ENCODE data around the gene EPS8L3.

The EPS8L3 gene

DNA sequence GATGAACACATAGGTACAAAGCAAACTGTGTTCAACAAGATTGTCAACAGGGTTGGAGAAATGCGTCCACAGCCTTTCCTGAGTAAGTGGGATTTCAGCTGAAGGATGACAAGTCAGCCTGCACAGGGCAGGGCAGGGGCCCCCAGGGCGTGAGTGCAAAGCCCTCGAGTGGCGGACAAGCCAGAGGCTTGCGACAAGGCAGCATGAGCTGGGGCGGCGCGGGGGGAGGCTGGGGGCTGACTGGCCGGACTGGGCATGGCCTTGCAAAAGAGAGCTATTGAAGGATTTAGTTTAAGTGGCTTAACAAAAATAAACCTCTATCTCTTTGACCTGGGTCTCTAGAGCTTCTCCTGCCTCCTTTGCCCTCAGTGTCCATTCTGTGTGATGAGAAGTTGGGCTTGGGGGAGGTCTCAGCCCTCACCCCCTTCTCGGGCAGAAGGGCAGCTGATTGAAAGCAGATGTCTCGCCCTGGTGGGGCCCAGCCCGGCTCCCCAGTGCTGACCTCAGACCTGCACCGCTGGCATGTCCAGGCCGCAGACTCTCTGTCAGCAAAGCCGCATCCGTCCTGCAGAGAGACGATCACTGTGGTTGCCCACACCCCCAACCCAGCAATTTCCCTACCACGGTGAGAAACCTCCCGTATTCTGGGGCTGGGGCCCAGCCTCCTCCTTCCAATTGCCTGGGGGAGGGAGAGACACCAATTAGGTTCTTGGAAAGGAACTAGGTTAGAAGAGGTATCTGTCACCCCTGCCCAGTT lies 24.3 kb upstream of the EPS8L3 start:
- no peaks in the 10 kb centered on the region for H3K4me1 ChIP-seq (ENCODE audit: low read length)
- no peak overlapping the region for H3K4me2 ChIP-seq (ENCODE audit: low read depth, low read length)
- H3K4me3 ChIP-seq (ENCODE audit: low read length): no peak overlapping the region
- H3K9ac ChIP-seq (ENCODE audit: low read length): no peak overlapping the region
- H3K27me3 ChIP-seq (replicated peaks; ENCODE audit: insufficient read depth, low read length): no peaks in the 10 kb centered on the region
- no peaks in the 10 kb centered on the region for H3K79me2 ChIP-seq (ENCODE audit: low read length)
- TF ChIP-seq EZH2 (optimal IDR thresholded peaks at IDR 0.05; ENCODE audit: low read depth, low read length): no peak
- no peak for TF ChIP-seq EZH2phosphoT487 (IDR thresholded peaks at IDR 0.05; ENCODE audit: low read length)
- TF ChIP-seq CTCF (IDR thresholded peaks at IDR 0.05; ENCODE audit: low read length): no peak
- no peak overlapping the region for H2AFZ ChIP-seq (ENCODE audit: low read length)
- H3K36me3 ChIP-seq (replicated peaks; ENCODE audit: insufficient read depth, low read length): no peaks in the 10 kb centered on the region
- no peak overlapping the region for H3K27ac ChIP-seq (ENCODE audit: low read length)
- no peak for DNase-seq
- H3K9me2 ChIP-seq (replicated peaks; ENCODE audit: insufficient read depth, low read length): no peaks in the 10 kb centered on the region
- no peaks in the 10 kb centered on the region for H4K20me1 ChIP-seq (ENCODE audit: insufficient read depth, low read length)
- H3K9me3 ChIP-seq (replicated peaks; ENCODE audit: insufficient read depth, low read length): no peaks in the 10 kb centered on the region
- no peaks in the 10 kb centered on the region for H3F3A ChIP-seq (ENCODE audit: insufficient read depth, low read length)

DNA sequence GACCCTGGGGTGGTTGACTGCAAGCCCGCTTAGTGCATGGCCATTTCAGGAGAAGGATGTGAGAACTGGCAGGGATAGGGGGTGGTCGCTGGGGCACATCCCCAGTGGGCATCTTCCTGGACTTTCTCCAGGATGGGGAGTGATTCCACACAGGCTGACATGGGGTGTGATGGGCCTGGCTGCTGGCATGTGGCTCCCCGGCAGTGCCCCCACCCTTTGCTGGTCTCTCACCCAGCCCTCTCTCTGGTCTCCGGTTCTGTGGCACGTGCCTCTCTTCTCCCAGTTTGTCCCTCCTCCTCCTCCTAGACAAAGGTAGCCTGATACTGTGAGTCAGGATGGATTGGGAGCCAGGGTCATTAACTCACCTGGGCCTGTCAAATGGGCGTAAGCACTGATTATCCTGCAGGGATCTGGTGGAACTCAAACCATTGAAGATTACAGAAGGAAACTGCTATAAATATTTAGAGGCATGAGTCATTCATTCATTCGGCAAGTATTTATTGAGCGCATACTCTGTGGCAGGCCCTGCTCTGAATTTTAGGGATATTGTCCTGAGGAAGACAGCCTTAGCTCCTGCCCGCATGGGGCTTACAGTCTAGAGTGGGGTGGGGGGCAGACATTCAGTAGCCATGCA lies 23.6 kb upstream of the EPS8L3 start:
- no peaks in the 10 kb centered on the region for H3K9me3 ChIP-seq (replicated peaks; ENCODE audit: insufficient read depth, low read length)
- H3K27ac ChIP-seq (ENCODE audit: low read length): no peak overlapping the region
- H4K20me1 ChIP-seq (ENCODE audit: insufficient read depth, low read length): no peaks in the 10 kb centered on the region
- DNase-seq: no peak
- no peak overlapping the region for H2AFZ ChIP-seq (ENCODE audit: low read length)
- TF ChIP-seq CTCF (IDR thresholded peaks at IDR 0.05; ENCODE audit: low read length) (no peak), EZH2phosphoT487 (IDR thresholded peaks at IDR 0.05; ENCODE audit: low read length) (no peak), EZH2 (optimal IDR thresholded peaks at IDR 0.05; ENCODE audit: low read depth, low read length) (no peak)
- H3K36me3 ChIP-seq (replicated peaks; ENCODE audit: insufficient read depth, low read length): no peaks in the 10 kb centered on the region
- H3K4me1 ChIP-seq (ENCODE audit: low read length): no peaks in the 10 kb centered on the region
- no peaks in the 10 kb centered on the region for H3K27me3 ChIP-seq (replicated peaks; ENCODE audit: insufficient read depth, low read length)
- H3K9ac ChIP-seq (ENCODE audit: low read length): no peak overlapping the region
- no peak overlapping the region for H3K4me2 ChIP-seq (ENCODE audit: low read depth, low read length)
- no peaks in the 10 kb centered on the region for H3K79me2 ChIP-seq (ENCODE audit: low read length)
- H3F3A ChIP-seq (ENCODE audit: insufficient read depth, low read length): no peaks in the 10 kb centered on the region
- no peaks in the 10 kb centered on the region for H3K9me2 ChIP-seq (replicated peaks; ENCODE audit: insufficient read depth, low read length)
- H3K4me3 ChIP-seq (ENCODE audit: low read length): no peak overlapping the region

DNA sequence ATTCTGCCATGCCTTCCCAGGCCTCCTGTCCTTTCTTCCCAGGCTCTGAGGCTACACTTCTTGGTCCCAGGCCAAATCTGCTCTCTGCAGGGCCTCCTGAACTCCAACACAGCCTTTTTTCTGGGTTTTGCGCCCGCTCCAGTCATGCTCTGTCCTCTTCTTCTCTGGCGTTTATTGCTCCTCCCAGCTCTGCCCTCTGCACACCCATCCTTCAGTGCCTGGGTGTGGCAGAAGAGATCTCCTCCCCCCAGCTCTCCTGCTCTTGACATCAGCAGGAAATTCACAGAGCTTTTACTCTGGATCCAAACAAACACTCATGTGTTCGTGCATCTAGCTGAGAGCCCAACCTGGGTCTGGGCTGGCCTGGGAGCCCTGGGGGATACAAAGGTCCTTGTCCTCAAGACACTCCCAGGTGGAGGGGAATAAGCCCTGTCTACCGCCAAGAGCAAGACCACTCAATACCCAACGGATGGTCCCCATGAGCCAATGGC lies 22.9 kb upstream of the EPS8L3 start:
- Histone ChIP-seq H4K20me1 (ENCODE audit: insufficient read depth, low read length) (no peaks in the 10 kb centered on the region), H3K79me2 (ENCODE audit: low read length) (no peaks in the 10 kb centered on the region), H2AFZ (ENCODE audit: low read length) (no peak overlapping the region), H3K36me3 (replicated peaks; ENCODE audit: insufficient read depth, low read length) (no peaks in the 10 kb centered on the region), H3K9me3 (replicated peaks; ENCODE audit: insufficient read depth, low read length) (no peaks in the 10 kb centered on the region), H3K27ac (ENCODE audit: low read length) (no peak overlapping the region), H3K4me2 (ENCODE audit: low read depth, low read length) (no peak overlapping the region), H3K9ac (ENCODE audit: low read length) (no peak overlapping the region), H3K27me3 (replicated peaks; ENCODE audit: insufficient read depth, low read length) (no peaks in the 10 kb centered on the region), H3F3A (ENCODE audit: insufficient read depth, low read length) (no peaks in the 10 kb centered on the region), H3K4me1 (ENCODE audit: low read length) (no peaks in the 10 kb centered on the region), H3K9me2 (replicated peaks; ENCODE audit: insufficient read depth, low read length) (no peaks in the 10 kb centered on the region), H3K4me3 (ENCODE audit: low read length) (no peak overlapping the region)
- DNase-seq: no peak
- TF ChIP-seq CTCF (IDR thresholded peaks at IDR 0.05; ENCODE audit: low read length) (no peak), EZH2 (optimal IDR thresholded peaks at IDR 0.05; ENCODE audit: low read depth, low read length) (no peak), EZH2phosphoT487 (IDR thresholded peaks at IDR 0.05; ENCODE audit: low read length) (no peak)

All from MM.1S (cell line).